GM19035 (cell line): ENCODE measurements around the gene CHDH.
A peak's percentile ranks its signal among the peaks of the same experiment; 100 is the strongest.

ENCODE experiments used
- ATAC-seq: cut with Tn5 transposase; IDR thresholded peaks from one replicate; pipeline ENCODE4 v1.9.1; 2021; ENCODE audit not compliant: unreplicated experiment

The CHDH gene

DNA sequence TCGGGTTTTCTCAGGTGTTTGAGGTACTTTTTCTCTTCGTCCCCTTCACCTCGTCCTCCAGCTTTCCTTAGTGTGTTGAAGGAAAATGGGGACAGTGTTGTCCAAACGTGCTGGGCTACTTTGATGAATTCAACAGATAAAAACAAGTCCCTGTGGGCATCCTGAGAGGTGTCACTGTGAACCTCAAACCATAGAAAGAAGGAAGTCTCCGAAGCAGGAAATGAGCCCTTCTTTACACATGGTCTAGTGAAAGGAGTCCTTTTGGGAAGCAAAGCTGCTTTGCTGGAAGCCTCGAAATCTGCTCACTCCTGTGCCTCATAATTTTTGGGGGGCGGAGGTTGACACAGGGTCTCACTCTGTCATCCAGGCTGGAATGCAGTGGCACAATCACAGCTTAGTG lies 10.7 kb upstream of the CHDH start:
- ATAC-seq, result no peak

DNA sequence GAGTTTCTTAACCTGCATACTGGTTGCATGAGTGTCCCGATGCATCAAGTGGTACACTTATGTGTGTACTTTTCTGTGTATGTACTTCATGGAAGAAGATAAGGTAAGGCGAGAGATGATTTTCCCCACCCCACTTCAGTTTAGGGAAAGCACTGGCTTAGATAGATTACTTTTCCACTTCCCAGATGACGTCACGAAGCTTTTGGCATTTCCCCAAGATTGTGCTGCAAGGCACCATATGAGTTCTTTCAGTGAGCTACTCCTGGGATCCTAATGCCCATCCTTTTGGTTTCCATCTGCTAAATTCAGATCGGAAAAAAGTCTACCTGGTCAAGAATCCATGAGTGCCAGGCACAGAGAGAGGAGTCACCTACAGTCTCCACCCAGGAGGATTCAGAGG lies 4.7 kb upstream of the CHDH start:
- ATAC-seq, result no peak

DNA sequence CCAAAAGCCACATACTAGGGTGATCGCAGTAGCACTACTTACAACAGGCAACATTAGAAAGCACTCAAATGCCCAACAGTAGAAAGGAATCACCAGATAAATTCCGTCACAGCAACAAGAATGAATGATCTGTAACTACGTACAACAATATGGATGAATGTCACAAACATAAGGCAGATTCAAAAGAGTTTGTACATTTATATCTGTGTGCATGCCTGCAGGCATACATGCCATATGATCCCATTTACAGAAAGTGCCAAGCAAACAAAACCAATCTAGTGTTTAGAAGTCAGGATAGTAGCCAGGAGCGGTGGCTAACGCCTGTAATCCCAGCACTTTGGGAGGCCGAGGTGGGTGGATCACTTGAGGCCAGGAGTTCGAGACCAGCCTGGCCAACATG lies 3.7 kb upstream of the CHDH start:
- no peak for ATAC-seq

DNA sequence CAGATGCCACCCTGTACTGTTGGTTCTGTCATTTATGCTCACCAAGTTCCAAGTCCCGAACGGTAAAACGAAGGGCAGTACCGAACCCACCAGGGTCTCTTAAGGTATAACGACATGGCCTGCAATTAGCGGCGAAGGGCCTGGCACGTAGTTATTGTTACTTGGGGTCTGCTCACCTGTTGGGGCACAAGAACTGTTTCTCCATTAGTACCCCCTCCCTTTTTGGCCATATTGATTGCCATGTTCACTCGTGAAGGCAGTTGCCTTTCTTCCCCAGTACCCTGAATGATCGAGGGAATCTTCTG lies 584 bp upstream of the CHDH start:
- no peak for ATAC-seq

DNA sequence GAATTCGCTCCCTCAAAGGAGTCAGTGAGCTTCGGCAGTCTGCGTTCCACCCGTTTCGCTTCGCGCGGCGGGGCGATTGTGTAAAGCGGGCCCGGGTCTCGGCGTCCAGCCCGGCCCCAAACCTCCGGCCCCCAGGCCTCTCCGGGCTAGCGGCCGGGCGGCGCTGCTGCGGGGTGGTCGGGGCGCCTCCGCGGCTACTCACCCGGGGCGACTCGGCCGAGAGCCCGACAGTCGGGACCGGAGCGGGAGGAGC lies 412 bp downstream of the CHDH start:
- ATAC-seq, result no peak

DNA sequence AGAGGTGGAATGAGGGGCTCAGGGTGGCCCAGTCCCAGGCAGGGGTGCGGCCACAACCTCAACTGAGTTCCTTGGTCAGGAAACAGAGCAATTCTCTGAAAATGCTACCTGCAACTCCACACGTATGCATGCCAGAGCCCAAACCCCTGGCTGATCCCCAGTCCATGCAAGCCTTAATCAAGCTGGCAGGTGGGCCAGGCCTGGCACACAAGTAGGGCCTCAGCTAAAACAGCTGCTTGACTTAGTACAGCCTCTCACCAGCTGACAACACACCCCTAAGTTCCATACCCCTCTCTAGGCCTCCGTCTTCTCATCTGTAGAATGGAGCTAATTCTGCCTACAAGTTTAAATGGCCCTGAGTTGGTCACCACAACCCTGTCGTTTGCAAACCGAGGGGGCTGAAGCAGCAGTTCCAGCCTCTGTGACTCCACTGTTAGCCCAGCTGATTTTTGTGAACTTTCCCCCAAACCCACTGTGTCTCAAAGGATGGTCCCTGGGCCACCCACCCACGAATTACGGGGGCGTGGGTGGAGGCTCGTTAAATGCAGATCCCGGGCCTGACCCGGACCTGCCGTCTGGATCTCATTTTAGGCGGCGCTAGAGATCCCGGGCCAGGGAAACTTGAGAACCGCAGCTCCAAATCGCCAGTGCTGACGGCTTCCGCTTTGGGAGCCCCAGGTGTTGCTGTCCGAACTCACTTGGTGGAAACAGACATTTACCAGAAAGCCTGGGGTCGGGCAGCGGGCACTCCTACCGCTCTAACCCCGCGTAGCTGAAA lies 927 bp downstream of the CHDH start:
- peak; percentile 25 for ATAC-seq

DNA sequence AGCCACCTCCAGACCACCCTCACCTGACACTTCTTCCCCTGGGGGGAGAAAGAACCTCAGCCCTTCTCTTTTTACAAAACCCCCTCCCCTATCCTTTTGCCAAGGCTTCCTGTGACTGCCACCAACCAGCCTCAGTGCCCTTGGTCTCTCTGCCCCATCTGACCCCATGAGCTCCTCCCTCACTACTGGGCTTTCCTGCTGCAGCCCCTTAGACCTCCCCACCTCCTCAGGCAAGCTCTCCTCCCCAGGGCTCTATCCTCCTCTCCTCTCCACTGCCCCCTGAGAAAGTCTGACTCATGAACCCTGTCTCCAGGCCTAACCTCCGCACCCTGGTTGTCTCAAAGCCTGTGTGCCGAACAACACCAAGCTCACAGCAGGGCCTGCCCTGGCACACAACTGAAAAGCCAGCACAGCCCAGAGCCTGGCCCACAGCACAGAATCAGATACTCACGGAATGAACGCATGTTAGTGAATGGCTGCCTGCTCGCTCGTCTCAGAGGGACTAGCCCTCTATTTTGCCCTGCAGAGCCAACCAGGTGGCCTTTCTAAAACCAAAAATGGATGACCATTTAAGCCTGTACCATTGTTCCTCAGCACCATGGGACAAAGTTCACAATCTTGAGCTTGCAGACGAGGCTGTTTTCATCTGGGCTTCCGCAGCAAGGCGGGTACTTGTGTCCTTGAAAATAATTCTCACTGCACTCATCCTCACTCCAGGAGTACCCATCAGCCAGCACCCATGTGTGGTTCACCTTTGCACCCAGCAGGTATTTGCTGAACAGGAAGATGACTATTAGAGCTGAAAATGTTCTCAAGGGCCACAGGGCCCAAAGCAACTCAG lies 1.7 kb downstream of the CHDH start:
- no peak for ATAC-seq

DNA sequence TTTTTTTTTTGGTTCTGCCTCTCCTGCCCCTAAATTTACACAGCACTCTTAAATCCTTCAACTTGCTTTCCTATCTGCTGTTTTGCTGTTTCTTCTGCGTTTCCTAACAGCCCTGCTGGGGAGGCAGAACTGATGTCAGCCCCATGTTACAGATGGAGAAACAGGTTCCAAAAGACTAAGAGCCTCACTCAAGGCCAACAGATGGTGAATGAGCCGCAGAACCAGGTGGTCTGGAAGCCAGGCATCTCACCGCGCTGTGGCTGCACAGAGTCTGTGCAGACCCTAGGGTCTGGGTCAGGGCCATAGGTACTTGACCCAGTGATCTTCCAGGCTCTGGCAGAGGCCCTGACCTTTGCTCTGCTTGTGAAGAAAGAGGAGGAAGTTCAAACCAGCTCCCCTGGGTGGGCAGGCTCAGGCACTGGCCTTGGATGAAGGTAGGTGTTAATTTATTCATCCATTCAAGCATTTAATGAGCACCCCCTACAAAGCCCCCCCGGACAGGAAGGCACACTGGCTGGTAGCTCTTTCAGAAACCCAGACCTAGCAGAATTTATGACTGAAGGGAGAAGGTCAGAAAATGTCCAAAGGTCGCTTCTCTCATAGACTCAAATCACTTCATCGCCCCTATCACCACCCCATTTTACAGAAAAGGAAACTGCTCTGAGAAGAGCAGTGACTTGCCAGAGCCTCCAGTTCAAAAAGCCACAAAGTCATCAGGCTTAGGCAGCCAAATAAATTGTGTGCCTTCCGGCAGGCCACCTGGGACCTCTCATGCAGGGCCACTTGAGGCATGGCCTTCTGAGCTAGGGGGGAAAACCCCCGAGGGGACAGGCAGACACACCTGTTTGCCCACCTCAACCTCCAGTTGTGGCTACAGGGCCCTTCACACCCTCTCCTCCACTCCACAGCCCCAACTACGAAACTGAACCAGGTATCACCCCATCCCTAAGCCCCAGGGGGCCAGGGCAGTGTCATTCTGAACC lies 2.7 kb downstream of the CHDH start:
- ATAC-seq, result no peak

DNA sequence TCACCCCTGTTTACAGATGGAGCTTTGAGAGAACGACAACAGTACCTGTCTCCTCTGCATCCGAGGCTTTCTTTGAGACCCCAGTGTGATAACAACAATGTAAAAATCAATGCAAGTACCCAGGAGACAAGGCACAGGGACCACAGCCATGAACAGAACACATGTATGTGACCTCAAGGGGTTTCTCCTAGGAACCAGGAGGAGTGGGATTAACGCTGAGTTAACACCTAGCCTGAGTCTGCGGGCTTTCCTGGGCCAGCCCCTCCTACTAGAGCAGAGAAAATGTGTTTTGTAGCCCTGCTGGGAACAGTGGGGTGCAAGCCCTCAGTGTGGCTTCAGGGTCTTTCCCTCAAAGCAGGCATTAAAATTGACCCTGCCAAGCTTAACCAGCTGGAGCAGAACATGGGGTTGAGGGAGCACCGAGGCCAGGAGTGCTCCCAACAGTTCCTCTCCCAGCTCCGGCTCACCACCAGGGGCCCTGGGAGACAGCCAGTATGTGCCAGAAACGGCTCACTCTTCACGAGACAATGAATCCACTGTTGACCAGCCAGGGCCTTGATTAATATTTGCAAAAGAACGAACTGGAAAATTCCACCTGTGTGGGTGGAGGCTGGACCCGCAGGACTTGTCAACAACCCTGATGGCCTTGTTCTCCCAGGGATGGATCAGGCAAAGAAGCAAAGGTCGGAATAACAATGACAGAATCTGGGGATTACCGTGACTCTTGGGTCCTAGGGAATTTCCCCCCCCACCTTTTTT lies 3.6 kb downstream of the CHDH start:
- ATAC-seq, result no peak

DNA sequence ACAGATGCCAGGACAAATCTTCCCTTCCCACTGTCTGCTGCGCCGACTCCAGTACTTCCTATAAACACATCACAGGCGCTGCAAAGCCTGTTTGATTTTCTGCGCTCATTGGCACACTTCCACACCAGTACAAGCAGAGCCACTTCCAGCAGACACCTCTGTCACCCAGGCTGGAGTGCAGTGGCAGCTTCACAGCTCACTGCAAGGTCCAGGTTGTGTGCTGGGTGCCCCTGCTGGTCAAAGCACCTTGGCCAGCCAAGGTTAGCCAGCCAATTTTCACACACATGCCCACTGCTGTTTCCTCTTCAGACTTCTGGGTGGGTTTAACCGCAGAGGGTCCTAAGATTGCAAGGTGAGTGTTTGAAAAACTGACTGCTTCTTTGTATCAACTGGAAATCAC lies 4.9 kb downstream of the CHDH start:
- ATAC-seq, result no peak

DNA sequence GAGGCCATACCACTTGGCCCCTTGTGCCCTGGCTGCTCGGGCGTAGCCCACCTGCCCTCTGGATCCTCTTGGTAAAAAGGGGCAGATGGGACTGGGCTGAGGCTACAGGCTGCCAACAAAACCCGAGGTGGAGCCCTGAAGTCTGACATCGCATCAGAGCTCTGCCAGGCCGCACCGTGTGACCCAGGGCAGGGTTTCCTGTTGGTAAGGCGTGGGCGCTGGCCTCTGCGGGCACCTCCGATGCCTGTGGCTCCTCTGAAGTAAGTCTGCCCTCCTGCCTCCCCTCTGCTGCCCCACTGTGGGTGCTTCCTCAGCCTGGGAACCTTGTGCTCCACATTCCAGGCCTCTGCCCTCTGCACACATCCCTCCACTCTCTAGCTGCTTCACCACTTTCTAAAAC lies 8.9 kb downstream of the CHDH start:
- no peak for ATAC-seq

DNA sequence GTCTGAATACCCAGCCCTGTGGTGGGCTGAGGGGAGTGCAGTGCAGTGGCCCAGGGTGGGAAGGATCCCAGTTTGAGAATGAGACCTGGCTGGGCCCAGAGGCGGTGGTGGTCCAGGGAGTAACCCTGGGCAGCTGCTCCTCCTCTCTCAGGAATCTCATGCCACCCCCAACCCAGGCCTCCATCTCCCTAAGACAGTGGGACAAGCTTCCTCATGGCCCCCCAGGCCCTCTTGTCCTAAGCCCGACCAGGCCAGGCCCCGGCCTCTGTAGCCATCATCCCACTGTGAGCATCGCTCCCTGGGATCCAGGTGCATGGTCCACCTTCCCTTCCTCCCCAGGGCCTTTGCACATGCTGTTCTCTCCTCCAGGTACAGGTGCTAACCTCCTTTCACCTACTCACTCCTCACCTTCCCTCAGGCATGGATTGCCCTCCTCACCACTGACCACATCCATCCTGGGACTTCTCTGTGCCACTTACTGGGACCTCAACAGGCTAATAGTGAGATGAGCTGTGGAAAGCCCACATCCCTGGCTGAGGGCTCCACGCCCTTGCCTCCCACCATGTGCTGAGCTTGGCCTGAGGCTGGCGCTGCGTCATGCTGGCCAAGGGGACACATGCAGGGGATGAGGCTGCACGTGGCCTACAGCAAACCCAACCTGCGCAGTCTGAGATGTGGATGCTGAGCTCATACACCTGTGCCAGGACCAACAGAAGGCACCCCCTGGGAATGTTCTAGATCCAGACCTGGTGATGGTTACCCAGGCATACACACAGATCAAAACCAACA lies 9.9 kb downstream of the CHDH start:
- no peak for ATAC-seq

DNA sequence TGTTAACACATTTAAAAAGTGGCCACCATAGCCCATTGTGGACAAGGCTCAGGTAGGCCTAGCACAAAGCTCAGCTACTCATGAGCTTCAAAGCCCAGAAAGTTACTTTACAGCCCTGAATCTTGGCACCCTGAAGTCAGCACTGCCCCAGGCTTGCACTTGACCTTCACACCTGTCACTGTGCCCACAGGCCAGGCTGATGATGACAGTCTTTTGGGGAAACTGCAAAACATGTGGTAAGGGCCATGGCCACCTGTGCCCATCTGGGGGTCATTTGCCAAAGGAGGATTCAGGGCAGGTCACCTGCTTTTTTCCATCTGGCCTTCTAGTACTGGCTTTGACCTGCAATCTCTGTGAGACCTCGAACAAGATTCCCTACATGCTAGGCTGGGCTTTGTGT lies 11.0 kb downstream of the CHDH start:
- ATAC-seq, result no peak

DNA sequence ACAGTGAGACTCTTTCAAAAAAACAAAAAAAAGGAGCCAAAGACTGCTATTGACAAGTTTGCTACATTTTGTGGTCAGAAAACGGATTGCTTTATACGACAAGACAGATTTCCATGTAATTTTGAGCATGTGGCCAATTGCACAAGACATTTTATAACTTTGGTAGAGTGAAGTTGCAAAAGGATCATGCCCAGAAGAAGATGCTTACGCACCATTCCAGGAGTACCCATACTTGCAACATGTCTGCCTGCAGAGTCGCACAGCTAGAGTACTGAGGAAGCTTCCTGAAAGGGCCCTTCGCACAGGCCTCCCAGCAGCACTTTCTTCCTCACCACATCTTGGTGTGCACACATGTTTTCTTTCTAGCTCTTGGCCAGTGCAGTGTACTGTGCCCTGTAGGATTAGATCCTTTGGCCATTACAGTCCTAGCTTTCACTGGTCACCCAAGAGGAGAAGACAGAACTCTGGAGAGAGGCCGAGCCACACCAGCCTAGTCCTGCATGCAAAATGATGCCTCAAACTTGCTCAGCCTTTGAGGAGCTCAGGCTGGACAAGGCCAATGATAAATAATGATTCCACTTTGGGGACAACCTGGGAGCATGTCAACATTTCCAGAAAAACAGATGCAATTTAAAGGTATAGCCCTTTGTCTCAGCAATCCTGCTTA lies 11.7 kb downstream of the CHDH start:
- no peak for ATAC-seq

DNA sequence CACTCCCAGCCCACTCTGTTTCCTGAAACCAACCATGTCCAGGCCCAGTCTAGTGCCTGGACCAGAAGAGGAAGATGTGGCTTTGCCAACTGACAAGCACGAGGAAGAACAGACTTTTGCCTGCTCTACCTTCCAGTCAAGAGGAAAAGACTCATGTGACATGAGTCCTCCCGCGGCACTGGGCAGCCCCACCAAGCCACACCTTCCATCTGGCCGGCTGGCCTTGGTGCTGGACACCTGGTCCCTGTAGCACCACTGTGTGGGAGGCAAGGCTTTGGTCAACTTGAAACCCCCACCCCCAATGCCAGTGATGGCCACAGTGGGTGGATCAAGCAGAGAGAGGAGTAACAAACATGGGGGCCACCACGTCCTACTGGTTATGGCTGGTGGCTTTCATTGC lies 12.5 kb downstream of the CHDH start:
- no peak for ATAC-seq

DNA sequence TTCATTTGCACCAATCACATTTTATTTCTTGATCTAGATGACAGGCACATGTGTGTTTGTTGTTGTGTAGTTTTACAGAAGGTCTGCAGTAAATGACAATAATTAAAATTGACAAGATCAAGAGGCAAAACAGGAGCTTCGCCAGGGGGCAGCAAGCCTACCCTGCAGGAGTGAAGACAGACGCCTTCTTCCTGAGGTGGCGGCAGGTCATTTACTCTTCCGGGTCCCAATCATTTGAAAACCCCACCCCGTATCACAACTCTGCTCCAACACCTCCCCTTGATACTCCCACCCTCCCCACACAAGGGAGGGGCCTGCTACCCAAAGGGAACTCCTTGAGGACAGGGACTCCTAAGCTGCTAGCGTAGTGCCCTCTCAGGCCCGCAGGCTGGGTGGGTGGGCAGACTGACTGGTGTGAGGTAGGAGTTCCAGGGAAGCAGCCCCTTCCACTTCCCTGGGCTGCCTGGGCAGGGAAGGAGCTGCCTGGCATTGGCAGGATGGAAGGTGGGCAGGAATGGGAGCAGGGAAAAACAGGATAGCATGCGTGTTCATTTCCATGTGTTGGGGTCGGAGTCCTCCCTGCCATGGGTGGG lies 13.1 kb downstream of the CHDH start:
- no peak for ATAC-seq

DNA sequence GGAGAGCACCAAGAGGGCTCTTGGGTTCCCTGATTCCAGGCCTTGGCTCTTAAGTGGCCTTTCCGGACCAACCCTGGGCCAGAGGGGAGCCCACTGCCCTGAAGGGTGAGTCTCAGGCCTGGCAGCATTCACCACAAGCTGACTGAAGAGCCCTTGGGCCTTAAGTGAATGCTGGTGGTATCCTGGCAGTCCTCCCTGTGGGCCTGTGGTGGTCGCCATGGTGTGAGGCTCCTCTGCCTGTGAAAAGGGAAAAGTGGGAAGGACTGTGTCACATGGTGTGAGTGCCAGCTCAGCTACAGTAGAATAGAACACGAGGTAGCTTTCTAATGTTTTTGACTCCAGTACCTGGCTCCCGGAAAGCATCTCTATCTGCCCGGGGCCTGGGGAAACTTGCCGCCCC lies 15.3 kb downstream of the CHDH start:
- ATAC-seq, result no peak

DNA sequence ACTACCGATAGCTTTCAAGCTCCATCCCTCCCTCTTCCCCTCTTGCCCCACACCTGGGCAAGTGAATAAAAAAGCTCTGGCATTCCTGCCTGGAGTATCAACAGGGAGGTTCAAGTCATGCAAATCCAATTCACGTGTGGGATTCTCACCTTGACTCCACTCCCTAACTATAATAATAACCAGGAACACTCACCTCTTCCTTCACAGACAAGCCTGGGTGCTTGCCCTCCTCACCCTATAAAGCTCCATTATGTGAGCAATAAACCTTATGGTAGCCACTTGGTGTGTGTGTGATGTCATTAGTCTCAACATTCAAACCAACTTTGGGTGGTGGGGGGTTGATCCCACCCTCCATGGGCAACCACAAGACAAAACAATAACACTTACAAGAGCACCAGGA lies 16.6 kb downstream of the CHDH start:
- ATAC-seq, result no peak

DNA sequence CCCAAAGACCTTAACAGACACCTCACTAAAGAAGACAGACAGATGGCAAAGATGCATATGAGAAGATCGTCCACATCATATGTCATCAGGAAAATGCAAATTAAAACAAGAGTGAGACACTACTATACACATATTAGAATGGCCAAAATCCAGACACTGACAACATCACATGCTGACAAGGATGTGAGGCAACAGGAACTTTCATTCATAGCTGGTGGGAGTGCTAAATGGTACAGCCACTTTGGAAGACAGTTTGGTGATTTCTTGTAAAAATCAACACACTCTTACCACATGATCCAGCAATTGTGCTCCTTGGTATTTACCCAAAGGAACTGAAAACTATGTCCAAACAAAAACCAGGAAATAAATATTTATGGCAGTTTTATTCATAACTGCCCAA lies 17.6 kb downstream of the CHDH start:
- ATAC-seq, result no peak
